IPS-11a (cell line): Measurements from ENCODE around the gene KL.

ENCODE experiments used
- H3K4me3 ChIP-seq: one replicate; pipeline ENCODE4 v1.5.1; 2013; ENCODE audit warnings: low read depth, low read length, control low read depth

Gene KL

DNA sequence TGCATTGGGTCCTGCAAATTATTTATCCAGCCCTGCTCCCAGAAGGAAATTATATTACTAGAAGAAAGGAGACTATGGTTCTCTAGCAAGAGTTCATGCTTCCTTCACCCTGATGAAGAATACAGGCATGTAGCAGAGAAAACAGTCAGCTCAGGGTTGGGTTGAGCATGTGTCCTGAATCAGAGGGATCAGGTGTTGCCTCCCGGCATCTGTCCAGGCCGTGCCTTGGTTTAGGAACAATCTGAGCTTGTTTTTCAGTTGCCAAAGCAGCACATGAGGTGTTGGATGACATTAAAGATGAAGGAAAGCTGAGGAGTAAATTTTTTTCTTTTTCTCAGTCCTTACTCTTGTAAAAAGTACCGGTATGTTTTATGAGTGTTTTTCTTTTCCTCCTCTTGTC is 62.0 kb downstream of the KL start:
- H3K4me3 ChIP-seq: no peak overlapping the region

DNA sequence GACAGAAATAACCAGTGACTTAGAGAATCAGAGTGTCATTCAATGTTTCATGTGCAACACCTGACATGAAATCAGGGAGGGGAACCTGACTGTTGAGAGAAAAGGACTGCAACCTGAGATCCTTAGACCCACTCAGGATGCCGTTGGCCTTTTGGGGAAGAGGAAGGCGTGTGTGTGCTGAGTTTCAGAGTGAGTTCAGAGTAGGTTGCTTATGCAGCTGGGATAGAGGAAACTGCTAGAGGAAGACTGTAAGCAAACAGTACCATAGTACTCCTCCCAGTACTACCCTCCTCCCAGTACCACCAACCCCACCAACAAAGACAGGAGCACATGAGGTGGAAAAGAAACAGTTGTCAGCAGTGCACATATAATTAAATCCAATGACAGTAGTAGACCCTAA is 63.7 kb downstream of the KL start:
- H3K4me3 ChIP-seq: no peak overlapping the region

DNA sequence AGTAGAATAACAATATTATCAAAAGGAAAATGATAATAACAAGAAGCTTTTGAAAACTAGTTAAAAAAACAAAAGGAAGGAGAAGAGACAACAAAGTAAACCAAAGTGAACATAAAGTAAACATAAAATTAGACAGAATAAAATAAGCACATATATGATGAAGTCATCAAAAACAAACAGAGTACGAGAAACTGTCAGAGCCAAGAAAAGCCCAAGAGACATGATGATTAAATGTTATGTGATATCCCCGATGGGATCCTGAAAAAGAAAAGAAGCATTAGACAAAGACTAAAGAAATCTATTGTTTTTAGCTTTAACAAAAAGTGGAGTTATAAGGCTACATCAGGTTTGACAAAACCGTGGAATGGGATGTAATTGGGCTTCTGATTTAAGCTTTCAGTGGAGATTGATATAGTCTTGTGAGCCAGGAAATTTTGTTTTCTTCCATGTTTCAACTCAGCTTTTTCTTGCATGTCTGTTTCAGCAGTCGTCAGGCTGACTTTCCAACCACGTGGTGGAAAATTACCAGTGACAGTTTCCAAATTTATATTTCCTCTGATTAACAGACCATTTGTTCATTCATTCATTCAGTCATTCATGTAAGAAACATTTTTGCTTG is 64.9 kb downstream of the KL start:
- no peak overlapping the region for H3K4me3 ChIP-seq

DNA sequence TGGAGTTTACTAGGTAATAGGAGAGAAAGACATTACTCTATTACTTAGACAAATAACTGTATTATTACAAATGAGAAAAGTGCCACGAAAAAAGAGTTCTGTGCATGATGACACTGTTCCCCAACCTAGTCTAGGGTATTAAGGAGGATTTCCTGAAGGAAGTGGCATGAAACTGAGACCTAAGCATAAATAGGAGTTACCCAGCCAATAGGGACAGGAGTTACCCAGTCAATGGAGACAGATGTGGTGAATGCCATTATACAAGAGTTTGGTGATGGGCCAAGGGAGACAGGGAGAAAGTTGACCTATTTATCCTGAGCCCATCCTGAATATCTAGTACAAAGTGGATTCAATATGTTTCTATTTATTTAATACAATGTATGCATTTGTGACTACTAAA is 65.4 kb downstream of the KL start:
- H3K4me3 ChIP-seq: no peak overlapping the region

DNA sequence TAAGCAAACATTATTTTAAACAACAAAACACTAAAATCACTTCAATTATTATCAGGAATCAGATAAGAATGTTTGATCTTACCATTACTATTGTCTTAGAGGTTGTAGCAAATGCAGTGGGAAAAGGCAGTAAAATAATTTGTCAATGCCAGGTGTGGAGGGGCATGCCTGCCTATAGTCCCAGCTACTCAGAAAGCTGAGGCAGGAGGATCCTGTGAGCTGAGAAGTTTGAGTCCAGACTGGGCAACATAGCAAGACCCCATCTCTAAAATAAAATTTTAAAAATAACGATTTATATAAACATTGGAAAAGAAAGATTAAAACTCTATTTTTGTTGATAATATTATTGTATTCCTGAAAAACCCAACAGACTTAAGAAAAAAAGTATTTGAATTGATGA is 66.8 kb downstream of the KL start:
- no peak overlapping the region for H3K4me3 ChIP-seq

DNA sequence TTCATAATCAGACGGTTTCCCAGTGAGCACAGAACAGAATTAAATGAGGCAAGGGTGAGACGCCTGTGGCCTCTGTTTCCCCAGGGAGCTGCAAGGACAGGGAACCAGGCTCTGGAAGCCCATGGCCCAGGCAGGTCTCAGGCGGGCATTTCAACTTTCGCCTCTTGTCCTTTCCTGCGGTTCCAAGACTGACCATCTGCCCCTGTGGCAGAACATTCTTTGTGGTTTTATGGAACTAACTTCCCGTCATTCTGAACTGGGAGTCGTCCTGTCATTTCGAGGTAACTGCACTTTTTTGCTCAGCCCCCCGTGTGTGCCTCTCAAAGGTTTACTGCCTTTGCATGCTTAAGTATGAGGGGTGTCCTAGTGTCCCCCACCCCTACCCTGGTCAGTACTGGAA is 70.9 kb downstream of the KL start:
- H3K4me3 ChIP-seq: no peak overlapping the region

DNA sequence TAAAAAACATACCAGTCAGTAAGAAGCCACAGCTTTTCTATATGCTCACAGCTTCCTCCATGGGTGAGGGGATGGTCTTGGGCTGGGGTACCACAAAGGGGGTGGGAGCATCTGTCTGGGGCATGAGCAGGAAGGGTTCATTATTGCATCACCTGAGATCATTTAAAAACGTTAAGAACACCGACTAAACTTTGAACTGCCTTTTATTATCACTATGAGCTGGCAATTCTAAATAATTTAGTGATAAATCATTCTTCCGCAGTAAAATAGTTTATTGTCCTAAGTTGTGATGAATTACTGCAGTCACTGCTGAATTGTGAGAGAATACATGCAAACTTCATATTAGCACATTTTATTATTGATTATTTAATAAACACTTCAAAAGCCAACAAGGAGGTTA is 71.6 kb downstream of the KL start:
- H3K4me3 ChIP-seq: no peak overlapping the region

DNA sequence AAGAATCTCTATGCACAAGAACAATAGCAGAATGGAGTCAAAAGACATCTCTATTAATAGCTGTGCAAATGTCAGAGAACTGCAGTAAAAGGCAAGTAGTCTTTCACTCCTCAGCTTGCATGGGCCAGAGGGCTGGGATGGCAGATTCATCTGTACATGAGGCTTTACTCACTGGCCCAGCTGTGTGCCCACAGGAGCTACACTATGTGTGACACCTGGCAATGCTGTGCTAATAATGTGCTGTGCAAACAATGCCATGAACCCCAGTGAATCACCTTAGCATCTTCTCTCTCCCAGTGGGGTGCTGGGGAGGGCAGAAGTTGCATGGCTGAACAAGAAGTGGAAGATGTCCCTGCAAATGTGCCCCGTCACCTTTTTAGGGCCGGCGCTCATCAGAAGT is 73.1 kb downstream of the KL start:
- no peak overlapping the region for H3K4me3 ChIP-seq

DNA sequence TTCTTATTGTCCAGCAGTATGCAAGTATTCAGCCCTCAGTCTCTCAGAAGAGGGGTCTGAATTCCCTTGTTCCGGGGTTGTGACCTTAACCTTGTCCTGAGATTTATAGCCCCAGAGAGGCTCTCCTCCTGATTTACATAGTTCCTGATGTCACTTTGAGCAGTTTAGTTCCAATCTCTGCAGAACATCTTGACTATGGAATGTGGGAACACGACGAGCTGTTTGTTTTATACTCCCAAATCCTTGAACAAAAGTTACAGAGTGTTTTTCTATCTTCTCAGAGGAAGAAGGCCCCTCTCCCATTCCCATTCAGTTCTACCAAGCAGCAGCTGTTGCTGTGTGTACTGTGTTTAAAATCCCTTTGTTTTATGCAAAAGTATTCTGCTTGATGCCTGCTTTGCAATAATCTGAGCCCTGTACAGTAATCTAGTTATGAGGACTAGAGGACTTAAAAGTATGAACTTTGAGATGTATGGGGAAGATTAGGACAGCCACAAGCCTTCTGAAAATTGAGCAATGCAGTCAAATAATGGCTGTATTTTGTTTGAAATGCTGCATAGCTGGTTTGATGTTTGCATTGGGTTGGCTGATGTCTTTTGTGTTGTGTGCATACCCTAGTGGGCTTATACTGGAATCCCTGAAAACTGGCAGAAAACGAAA is 74.7 kb downstream of the KL start:
- no peak overlapping the region for H3K4me3 ChIP-seq

DNA sequence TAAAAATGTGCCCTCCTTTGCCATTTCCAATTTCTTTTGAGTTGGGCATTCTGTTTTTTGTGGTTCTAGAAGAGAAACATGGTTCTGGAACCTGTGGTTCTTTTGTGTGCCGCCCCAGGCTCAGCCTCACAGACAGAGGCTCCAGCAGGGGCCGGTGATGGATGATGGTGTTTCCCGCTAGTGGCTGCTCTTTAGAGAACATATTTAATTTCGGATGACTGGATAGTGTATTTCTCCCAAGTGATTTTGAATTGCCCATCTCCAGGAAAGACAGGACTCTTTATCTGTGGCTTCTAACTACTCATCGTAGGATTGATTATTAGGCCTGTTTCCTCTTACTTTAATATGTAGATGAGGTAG is 75.2 kb downstream of the KL start:
- no peak overlapping the region for H3K4me3 ChIP-seq

DNA sequence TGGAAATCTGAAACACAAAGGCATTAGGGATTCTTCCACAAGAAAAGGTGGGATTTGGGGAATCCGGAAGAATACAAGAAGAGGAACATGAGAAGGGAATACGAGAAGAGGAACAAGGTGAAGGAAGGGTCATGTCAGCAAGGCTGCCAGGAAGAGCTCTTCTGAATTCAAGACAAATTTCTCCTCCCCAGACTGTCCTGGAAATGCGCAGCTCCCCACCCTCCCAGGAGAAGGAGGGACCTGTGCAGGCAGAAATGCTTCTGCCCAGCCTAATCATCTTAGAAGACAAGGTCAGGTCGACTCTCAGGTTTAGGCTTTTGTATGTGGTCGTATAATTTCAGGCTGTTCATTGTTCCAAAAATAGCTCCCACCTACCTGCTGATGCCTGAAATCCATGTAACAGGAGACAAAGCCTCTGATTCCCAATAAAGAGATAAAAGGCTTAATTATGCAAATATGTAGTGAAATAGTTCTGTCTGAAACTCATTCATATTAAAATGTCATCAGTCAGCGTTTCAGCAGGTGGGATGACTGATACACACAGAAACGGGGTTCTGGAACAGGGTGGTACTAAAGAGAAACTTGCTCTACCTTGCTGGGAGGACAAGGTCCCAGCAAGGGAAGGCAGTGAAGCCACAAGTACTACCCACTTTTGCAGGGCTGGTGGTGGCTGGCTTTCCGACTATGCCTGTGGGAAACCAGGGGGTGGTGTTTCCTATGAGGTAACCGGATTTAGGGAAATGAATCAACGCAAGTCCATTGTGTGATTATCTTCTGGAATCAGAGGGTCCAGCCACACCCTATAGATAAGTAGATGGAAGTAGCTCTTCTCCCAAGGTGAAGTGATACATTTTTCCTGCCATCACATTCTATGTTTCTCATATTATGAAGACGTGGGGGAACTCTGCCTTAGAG is 76.1 kb downstream of the KL start:
- H3K4me3 ChIP-seq: no peak overlapping the region

DNA sequence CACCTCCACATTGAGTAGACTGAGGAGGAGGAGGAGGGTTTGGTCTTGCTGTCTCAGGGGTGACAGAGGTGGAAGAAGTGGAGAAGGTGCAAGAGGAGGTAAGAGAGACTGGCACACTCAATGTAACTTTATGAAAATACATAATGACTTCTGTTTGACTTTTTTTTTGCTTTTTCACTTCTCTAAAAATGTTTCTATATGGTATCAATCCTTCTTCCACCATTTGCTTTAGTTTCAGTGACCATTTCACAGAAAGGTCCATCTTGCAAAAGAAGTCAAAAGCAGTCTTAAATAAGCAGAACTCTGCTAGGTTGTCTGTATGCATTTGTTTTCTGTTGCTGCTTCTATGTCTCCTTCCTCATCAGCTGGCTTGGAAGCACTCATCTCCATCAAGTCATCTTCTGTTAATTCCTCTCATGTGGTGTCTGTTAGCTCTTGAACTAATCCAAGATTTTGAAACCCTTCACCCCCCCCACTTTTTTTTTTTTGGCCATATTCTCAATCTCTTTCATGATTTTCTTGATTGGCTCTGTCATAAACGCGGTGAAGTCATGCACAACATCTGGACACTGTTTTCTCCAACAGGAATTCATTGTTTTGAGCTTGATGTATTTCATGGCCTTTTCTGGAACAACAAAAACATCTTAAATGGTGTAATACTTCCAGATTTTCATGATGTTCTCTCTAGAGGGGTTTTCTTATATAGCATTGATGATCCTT is 80.8 kb downstream of the KL start:
- no peak overlapping the region for H3K4me3 ChIP-seq

DNA sequence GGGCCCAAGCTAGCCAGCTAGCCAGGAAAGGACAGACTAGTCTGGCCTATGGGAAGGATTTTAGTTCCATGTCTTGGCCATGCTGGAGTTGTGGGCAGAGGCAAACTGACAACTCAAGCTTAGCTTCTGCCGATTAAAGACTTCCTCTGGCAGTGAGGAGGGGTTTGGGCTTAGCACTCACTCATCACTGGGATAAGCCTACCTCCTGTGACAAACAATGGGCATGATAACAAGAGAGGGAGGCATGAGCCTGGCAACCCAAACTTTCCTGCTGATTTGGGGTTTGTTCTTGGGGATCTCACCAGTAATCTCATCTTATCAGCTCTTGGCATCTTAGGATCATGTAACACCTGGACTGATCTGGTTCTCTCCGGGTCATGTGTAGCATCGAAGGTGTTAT is 83.6 kb downstream of the KL start:
- no peak overlapping the region for H3K4me3 ChIP-seq

DNA sequence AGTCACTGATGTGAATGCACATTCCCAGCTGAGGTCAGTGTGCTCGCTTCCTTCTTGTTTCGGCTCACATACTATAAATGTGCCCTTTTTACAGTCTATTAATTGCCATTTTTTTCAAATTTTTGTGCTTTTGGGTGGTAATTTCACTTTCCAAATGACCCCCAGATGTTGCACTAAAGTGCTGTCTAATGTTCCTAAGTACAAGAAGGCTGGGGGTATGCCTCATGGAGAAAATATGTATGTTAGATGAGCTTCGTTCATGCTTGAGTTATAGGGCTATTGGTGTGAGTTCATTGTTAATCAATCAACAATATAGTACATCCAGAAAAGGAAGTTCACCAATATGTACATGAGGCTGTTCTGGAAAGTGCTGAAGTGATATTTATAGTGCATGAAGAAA is 84.7 kb downstream of the KL start:
- no peak overlapping the region for H3K4me3 ChIP-seq

DNA sequence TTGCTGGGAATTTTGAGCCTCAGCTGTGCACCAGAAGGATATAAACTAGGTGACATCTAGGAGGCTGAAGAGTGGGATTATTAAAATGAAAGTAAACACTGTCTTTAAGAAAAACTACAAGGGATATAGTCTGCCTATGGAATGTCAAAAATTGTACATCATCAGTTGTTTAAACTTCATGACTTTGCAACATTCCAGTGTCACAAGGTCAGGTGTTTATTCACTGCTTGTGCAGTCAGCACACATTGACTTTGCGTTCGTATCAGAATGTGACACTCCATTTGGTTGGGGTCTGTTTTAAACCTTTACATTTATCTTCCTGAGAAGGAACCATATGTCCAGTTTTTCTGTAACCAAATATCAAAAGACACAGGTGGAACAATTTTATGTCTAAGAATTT is 85.6 kb downstream of the KL start:
- H3K4me3 ChIP-seq: no peak overlapping the region

DNA sequence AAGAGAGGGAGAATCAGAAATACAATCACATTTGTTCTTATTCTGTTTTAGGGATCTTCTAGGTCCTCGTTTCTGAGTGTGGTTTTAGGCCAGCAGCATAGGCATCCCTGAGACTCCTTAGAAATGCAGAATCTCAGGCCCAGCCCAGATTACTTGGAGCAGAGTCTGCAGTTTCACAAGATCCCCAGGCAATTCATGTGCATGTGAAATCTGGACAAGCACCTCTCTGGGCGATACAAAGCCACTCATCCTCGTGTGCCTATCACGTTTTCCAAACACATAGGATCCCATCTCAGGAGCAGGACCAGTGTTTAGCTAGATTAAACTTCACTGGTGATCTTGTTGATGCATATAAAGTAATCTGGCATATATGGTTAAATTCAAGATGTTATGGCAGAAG is 87.2 kb downstream of the KL start:
- no peak overlapping the region for H3K4me3 ChIP-seq

DNA sequence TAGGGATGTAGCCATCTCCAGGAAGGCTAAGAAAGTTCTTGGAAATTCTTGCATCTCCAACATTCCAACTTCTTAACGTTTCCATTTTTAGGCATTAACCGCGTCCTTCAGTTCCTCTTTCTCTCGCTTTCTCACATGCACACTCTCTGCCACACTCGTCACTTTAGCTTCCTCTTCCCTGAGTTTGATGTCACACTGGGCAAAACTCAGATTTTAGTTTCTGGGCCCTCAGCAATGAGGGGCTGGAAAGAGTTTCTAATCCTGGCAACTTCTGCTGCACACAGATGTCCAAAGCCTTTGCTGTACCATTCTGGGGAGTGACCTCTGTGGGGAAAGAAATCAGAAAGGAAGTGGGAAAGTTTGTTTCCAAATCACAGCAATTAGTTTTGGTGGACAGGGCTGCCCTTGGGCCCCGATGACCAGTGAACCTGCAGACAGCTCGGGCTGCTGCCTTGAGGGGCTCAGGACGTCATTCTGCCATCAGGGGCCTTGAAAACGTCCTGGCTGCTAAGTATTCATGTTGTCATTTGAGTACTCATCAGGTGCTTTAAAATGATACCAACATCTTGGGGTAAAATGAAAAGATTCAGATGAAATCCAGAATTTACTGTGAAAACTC is 89.3 kb downstream of the KL start:
- H3K4me3 ChIP-seq: no peak overlapping the region

DNA sequence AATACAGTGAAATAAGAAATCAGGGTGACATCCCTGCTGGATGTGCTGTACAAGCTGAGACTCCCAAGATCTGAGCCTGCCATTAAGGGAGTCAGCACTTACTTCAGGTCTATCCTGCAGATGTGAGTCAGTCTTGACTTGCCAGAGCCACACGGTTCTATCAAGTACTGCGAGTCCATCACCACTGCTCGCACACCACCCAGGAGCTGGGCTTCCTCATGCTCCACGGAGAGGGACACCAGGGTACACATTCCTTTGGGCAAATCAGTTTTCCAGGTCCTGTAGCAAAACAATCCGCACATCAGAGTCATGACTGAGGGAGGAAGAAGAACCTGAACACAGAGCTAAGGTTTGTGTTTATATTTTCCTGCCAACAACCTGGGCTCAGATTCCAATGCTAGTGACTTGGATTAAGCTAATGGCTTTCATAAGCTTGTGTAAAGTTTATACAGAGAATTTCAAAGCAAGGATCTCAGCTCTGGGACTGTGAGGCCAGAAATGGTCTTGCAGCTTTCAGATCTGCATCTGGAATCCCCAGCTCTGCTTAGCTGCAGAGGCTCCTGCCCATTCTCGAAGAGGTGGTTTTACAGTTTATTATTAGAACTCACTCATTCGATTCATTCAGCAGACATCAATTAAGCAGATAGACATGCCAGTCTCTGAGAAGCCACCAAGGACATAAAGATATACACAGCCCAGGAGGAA is 90.6 kb downstream of the KL start:
- no peak overlapping the region for H3K4me3 ChIP-seq

DNA sequence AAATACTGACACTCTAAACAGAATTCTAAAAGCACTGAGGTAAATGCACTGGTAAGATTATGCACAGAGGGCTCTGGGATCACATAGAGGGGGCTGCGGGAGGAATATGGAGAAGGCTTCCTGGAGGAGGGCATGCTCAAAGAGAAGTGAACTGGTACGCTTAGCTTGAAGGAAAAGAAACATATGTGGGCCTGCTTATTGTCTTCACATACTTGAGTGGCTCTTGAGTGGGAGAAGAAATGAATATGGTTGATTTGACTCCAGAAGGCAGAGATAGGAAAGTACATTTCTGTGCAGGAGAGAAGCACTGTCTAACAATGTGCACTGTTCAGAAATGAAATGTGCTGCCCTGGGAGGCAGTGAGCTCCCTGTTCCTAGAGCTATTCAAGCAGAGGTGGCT is 91.1 kb downstream of the KL start:
- no peak overlapping the region for H3K4me3 ChIP-seq

DNA sequence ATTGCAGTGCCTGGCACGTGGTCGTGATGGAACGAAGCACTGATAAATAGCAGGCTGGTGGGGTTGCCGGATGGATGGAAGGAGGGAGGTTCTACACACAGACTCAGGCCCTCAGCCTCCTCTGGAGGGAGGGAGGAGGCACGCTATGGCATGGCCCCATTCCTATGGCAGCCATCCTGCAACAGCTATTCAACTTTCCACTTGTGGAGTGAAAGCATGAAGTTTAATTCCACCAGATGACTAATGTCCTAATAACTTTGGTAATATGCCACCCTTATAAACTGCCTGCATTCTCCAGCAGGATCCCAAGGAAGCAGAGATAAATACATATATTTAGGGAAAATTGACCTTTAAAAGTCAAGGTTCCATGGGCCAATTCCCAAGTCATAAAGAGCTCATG is 92.4 kb downstream of the KL start:
- H3K4me3 ChIP-seq: no peak overlapping the region

DNA sequence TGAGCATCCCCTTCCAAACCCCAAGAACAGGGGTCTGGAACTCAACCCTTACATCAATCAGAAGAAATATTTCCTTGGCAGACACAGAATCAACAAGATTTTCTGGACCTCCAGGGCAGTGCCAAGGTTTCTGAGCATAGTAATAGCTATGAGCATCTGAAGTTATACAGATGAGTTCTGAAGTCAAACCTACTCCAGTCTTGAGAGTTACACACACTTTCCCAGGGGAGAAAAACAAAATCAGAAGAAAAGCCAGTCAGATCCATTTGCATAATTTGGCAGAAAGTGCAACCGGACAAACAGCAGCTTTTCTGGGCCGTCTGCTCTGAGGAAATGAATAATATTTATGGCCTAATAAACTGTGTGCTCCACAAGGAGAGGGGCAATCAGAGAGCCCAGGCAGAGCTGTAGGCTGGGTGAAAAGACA is 93.1 kb downstream of the KL start:
- H3K4me3 ChIP-seq: no peak overlapping the region
